Lower leg skin (tissue), 4 donors: ENCODE results near the gene HOXD11. TPM values are rescaled to one million over a fixed set of nuclear protein-coding genes. Genes with fewer than 3 reads are reported as not detected.

Experiments used
- DNase-seq, 2 donors: peaks; one replicate each; pipeline ENCODE4 v3.0.0-alpha.2; 2019; ENCODE audit warnings: low spot score in 2 of 2
- H3K4me3 ChIP-seq: fragments of 200-600 bp; sonication (generic); 2 replicates; pipeline ENCODE4 v1.5.1; 2017; ENCODE audit warnings: mild to moderate bottlenecking, low read depth; ENCODE audit not compliant: poor library complexity, severe bottlenecking
- POLR2A ChIP-seq, 2 donors: fragments of 450-650 bp; IDR thresholded peaks; one replicate each; pipeline ENCODE4 v1.6.1; 2016 to 2017; ENCODE audit warnings: antibody characterized with exemption in 2 of 2, mild to moderate bottlenecking in 1 of 2, moderate library complexity in 1 of 2
- WGBS, 2 donors: methylation state at CpG; one replicate each; pipeline ENCODE4 v1.1.5; 2018; 5-methylcytosine and 5-hydroxymethylcytosine counted together
- intact Hi-C: fragments of 100-400 bp; cut with DNase I; formaldehyde crosslinking; loops from one replicate; pipeline ENCODE4 v1.15.0; 2023; ENCODE audit warnings: low total_unique reads
- total RNA-seq, 4 donors: library from RNA; depleted of rRNA; stranded (reverse); fragments of >200 nt; gene quantifications; one replicate each; pipeline ENCODE4 v1.1.0, GENCODE V29; 2016
- TF ChIP-seq, protein P1 (sequence below), 3 donors: fragments of 450-650 bp; IDR thresholded peaks; one replicate each; pipeline ENCODE4 v1.5.1; 2016; ENCODE audit warnings: antibody characterized with exemption in 3 of 3, mild to moderate bottlenecking in 3 of 3, moderate library complexity in 2 of 3

Gene HOXD11
- total RNA-seq, 4 donors from 2014 or later, result 0.23 TPM; not detected in 3

DNA sequence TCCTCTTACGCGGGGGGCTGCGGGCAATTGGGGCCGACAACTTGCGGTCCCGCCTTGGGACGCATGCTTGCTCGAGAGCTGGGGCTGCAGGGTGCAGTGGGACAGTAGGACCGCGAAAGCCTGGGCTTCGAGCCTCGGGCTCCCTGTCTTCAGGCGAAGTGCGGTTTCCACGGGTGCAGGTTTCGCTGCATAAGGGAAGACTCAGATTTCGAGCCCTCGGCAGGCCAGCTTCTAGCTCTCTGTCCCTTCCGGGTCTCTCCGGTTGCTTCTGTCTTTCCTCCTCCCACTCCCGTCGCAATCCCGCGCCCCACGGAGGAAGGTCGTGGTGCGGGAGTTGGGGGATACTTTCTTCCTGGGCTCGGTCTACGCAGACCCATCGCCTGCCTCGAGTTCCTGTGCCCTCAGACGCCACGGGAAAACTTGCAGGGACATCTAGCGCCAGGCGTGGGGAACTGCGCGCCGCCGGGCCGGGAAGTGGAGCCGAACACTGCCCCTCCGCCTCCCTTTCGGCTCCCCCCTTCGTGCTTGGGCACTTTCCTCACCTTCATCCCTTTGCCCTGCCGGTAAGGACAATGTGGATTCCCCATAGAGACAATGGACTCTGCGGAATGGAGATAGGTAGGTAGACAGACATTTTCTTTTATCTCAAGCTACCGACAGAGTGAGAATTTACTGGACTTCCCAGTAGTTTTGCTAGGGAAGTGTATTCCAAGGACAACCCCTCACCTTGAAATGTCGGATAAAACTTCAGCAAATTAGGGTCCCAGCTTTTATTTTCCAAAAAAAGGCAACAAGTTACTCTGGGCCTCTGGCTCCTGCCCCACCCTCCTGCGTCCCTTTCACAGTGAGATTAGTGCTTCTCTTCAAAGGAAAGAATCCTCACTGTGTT lies 18.8 kb upstream of the HOXD11 start:
- no peak for TF ChIP-seq POLR2A (IDR thresholded peaks at IDR 0.05)
- TF ChIP-seq, protein P1, sequence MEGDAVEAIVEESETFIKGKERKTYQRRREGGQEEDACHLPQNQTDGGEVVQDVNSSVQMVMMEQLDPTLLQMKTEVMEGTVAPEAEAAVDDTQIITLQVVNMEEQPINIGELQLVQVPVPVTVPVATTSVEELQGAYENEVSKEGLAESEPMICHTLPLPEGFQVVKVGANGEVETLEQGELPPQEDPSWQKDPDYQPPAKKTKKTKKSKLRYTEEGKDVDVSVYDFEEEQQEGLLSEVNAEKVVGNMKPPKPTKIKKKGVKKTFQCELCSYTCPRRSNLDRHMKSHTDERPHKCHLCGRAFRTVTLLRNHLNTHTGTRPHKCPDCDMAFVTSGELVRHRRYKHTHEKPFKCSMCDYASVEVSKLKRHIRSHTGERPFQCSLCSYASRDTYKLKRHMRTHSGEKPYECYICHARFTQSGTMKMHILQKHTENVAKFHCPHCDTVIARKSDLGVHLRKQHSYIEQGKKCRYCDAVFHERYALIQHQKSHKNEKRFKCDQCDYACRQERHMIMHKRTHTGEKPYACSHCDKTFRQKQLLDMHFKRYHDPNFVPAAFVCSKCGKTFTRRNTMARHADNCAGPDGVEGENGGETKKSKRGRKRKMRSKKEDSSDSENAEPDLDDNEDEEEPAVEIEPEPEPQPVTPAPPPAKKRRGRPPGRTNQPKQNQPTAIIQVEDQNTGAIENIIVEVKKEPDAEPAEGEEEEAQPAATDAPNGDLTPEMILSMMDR (IDR thresholded peaks at IDR 0.05), result no peak
- 5 to 8% methylated on average over 41 to 48 of the region's 49 CpGs for WGBS, 2 donors
- peak in 1 of 2 donors; percentile 92 for DNase-seq
- H3K4me3 ChIP-seq, result no peak overlapping the region
- intact Hi-C loops, result loop anchor here (5.0 kb wide), 1 partner anchor 401 kb away; no protein-coding TSS in a partner anchor

DNA sequence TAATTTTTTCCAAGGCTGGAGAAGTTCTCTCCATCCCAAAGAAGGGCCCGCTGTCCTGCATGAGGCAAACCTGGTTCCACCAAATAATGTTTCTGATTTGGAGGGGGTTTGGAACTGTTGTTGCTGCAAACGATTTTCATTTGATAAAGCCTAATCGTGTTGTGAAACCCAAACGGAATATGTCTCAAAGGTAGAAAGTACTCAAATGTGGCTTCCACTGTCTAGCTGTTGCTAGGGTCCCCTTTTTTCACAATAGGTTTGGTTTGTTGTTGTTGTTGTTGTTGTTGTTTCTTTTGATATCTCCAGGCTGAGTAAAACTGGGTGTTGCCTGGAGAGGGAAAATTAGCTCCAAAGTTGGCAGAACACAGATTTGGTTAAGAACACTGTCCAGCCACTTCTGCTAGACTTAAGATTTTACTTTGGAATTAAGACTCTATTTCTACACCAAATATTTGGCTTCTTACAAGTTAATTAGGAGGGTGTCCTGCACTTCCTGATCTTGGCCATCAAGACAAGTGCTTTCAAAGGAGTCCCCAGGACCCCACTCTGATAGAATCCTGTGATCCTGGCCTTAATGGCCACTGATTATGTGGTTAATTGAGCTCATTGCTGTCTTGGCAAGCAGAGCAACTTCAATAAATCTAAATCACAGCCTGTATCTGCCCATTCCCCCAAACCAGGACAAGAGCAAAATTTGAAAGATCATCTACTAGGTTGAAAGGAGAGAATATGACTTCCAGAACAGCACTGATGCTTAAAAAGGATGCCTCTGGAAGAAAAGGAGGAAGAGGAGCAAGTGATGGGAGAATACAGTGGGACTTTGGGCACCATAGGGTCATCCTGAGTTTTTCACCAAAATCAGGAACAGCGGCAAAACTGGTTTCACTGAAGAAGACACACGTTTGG lies 17.9 kb upstream of the HOXD11 start:
- WGBS, 2 donors, result 10 to 13% methylated on average over 6 of the region's 6 CpGs
- no peak overlapping the region for H3K4me3 ChIP-seq
- no peak for TF ChIP-seq POLR2A (IDR thresholded peaks at IDR 0.05)
- TF ChIP-seq, protein P1 (IDR thresholded peaks at IDR 0.05), result no peak
- DNase-seq, result peak in 1 of 2 donors; percentile 17
- intact Hi-C loops, result loop anchor here (5.0 kb wide), 1 partner anchor 402 kb away; no protein-coding TSS in a partner anchor

- peak in 1 of 2 donors; percentile 50 for DNase-seq
- no peak overlapping the region for H3K4me3 ChIP-seq
- TF ChIP-seq, protein P1 (IDR thresholded peaks at IDR 0.05), result no peak
- no peak for TF ChIP-seq POLR2A (IDR thresholded peaks at IDR 0.05)
- intact Hi-C loops, result loop anchor here (5.0 kb wide), 1 partner anchor 403 kb away; no protein-coding TSS in a partner anchor
Observed at GRCh38 chr2:176089843-176090395, 17.2 kb upstream of the HOXD11 start.

- peak in 1 of 2 donors; percentile 48 for DNase-seq
- TF ChIP-seq, protein P1 (IDR thresholded peaks at IDR 0.05), result no peak
- no peak for TF ChIP-seq POLR2A (IDR thresholded peaks at IDR 0.05)
- 35 to 36% methylated on average over 5 of the region's 5 CpGs for WGBS, 2 donors
- no peak overlapping the region for H3K4me3 ChIP-seq
- intact Hi-C loops, result no loop called here
Observed at GRCh38 chr2:176090862-176091261, 16.2 kb upstream of the HOXD11 start.
